Purkinje cell (primary cell): Measurements from ENCODE around the gene MARCKSL1. TPM values are rescaled to one million over a fixed set of nuclear protein-coding genes. Genes with fewer than 3 reads are reported as not detected.

Experiments used
- polyA plus RNA-seq: library from polyadenylated mRNA; unstranded; fragments of >200 nt; fragmentation: Nextera tagmentation; gene quantifications from 2 replicates; pipeline ENCODE4 v1.2.1, GENCODE V29; 2014

The MARCKSL1 gene
- 74.5 and 124 TPM in 2 replicates for polyA plus RNA-seq

GRCh38 chr1:32335790-32336590 lies at the start of gene MARCKSL1:
TSS of gene MARCKSL1 (minus strand) at chr1:32336233. CDS start at chr1:32336033, 200 bp downstream.

GRCh38 chr1:32362474-32363313 lies 26.7 kb upstream of the MARCKSL1 start, which contains the start of the genes FAM229A and TSSK3:
TSS of gene FAM229A (minus strand) at chr1:32362485. CDS start at chr1:32362091, 394 bp downstream.
TSS of gene TSSK3 (plus strand) at chr1:32362539. CDS start at chr1:32362702, 163 bp downstream.

GRCh38 chr1:32291708-32292538 lies 44.1 kb downstream of the MARCKSL1 start, which contains the start of gene HDAC1:
TSS of gene HDAC1 (plus strand) at chr1:32292083. CDS start at chr1:32292170, 87 bp downstream.

Other genes starting within 250 kb of the MARCKSL1 start
- gene KPNA6, start 228.2 kb downstream of the MARCKSL1 start, polyA plus RNA-seq: 45.7 and 59.8 TPM in 2 replicates
- gene TXLNA, start 156.6 kb downstream of the MARCKSL1 start, polyA plus RNA-seq: 1.4 and 4.6 TPM in 2 replicates
- 6.1 and 21.0 TPM in 2 replicates for gene CCDC28B, start 135.6 kb downstream of the MARCKSL1 start, polyA plus RNA-seq
- gene IQCC, start 130.6 kb downstream of the MARCKSL1 start, polyA plus RNA-seq: 0.43 TPM in 1 of 2 replicates, not detected in the other
- not detected in 2 replicates for gene DCDC2B, start 127.1 kb downstream of the MARCKSL1 start, polyA plus RNA-seq
- gene TMEM234, start 113.9 kb downstream of the MARCKSL1 start, polyA plus RNA-seq: 7.8 and 9.4 TPM in 2 replicates
- 269 and 369 TPM in 2 replicates for gene EIF3I, start 113.8 kb downstream of the MARCKSL1 start, polyA plus RNA-seq
- gene FAM167B, start 89.0 kb downstream of the MARCKSL1 start, polyA plus RNA-seq: not detected in 2 replicates
- not detected in 2 replicates for gene LCK, start 85.0 kb downstream of the MARCKSL1 start, polyA plus RNA-seq
- 0.93 and 3.0 TPM in 2 replicates for gene HDAC1, start 44.1 kb downstream of the MARCKSL1 start, polyA plus RNA-seq
- not detected in 2 replicates for gene FAM229A, start 26.3 kb upstream of the MARCKSL1 start, polyA plus RNA-seq
- not detected in 2 replicates for gene TSSK3, start 26.3 kb upstream of the MARCKSL1 start, polyA plus RNA-seq
- 11.9 and 14.3 TPM in 2 replicates for gene BSDC1, start 58.2 kb upstream of the MARCKSL1 start, polyA plus RNA-seq
- gene ZBTB8B, start 128.8 kb upstream of the MARCKSL1 start, polyA plus RNA-seq: 0.77 and 1.6 TPM in 2 replicates
- 0.31 and 0.77 TPM in 2 replicates for gene ZBTB8A, start 203.2 kb upstream of the MARCKSL1 start, polyA plus RNA-seq